ENCODE results near the gene PNRC2. TPM values are rescaled to one million over a fixed set of nuclear protein-coding genes. Genes with fewer than 3 reads are reported as not detected.
"Not testable (repeated sequence)": the region's sequence is repeated elsewhere in the genome, so short reads cannot be mapped to it uniquely, and the experiment has no call there.

PNRC2 gene
- total and polyA plus RNA-seq, 4 donors = 75.3 to 141 (median 94.1) TPM

GRCh38 chr1:23978805-23979204, 19.2 kb downstream of the PNRC2 start:
- Histone ChIP-seq H3K27ac (ENCODE audit: low read depth in 1 of 2, low read length in 2 of 2) (no peak overlapping the region), H3K9me3 (ENCODE audit: control insufficient read depth, low read length) (no peaks in the 10 kb centered on the region), H3K27me3 (ENCODE audit: control insufficient read depth in 1 of 2, insufficient read depth in 2 of 2, low read length in 1 of 2) (no peaks in the 10 kb centered on the region), H3K36me3 (ENCODE audit: control insufficient read depth in 1 of 2, insufficient read depth in 2 of 2, low read length in 1 of 2) (no peaks in the 10 kb centered on the region), H3K4me3 (ENCODE audit: low read length in 2 of 2) (peak overlapping the region; percentile 74 to 77), H3K4me1 (ENCODE audit: control insufficient read depth in 1 of 2, insufficient read depth in 2 of 2, low read length in 2 of 2) (peaks cover 5% of the 10 kb centered on the region in 2 donors)
- WGBS, 2 donors = 0 to 3% methylated on average over 4 of the region's 4 CpGs
- no peak for ATAC-seq (ENCODE audit: low FRiP score)
- DNase-seq = no peak
- intact Hi-C loops (cut with DNase I) = no loop called here

GRCh38 chr1:23979387-23979880, 19.8 kb downstream of the PNRC2 start:
- no peak for ATAC-seq (ENCODE audit: low FRiP score)
- Histone ChIP-seq H3K27me3 (ENCODE audit: control insufficient read depth in 1 of 2, insufficient read depth in 2 of 2, low read length in 1 of 2) (no peaks in the 10 kb centered on the region), H3K36me3 (ENCODE audit: control insufficient read depth in 1 of 2, insufficient read depth in 2 of 2, low read length in 1 of 2) (no peaks in the 10 kb centered on the region), H3K4me3 (ENCODE audit: low read length in 2 of 2) (peak overlapping the region; percentile 14 to 77), H3K4me1 (ENCODE audit: control insufficient read depth in 1 of 2, insufficient read depth in 2 of 2, low read length in 2 of 2) (peaks cover 5% of the 10 kb centered on the region in 2 donors), H3K27ac (ENCODE audit: low read depth in 1 of 2, low read length in 2 of 2) (peak overlapping the region; percentile 6 to 62), H3K9me3 (ENCODE audit: control insufficient read depth, low read length) (no peaks in the 10 kb centered on the region)
- peak in 1 of 2 donors; percentile 74 for DNase-seq
- WGBS, 2 donors = 0 to 1% methylated on average over 13 of the region's 13 CpGs
- intact Hi-C loops (cut with DNase I) = no loop called here

GRCh38 chr1:23979881-23980727, 20.5 kb downstream of the PNRC2 start, which contains the start of gene SRSF10:
Gene SRSF10, minus strand, starts transcription at chr1:23980327. Its CDS starts 72 bp downstream, at chr1:23980255.
- peak; percentile 100 for ATAC-seq (ENCODE audit: low FRiP score)

GRCh38 chr1:23980728-23981070, 21.1 kb downstream of the PNRC2 start:
- Histone ChIP-seq H3K4me3 (ENCODE audit: low read length in 2 of 2) (no peak overlapping the region), H3K27ac (ENCODE audit: low read depth in 1 of 2, low read length in 2 of 2) (peak overlapping the region in 1 of 2 donors; percentile 89), H3K4me1 (ENCODE audit: control insufficient read depth in 1 of 2, insufficient read depth in 2 of 2, low read length in 2 of 2) (peaks cover 5 to 7% of the 10 kb centered on the region in 2 donors), H3K9me3 (ENCODE audit: control insufficient read depth, low read length) (no peaks in the 10 kb centered on the region), H3K36me3 (ENCODE audit: control insufficient read depth in 1 of 2, insufficient read depth in 2 of 2, low read length in 1 of 2) (no peaks in the 10 kb centered on the region), H3K27me3 (ENCODE audit: control insufficient read depth in 1 of 2, insufficient read depth in 2 of 2, low read length in 1 of 2) (no peaks in the 10 kb centered on the region)
- ATAC-seq (ENCODE audit: low FRiP score) = no peak
- WGBS, 2 donors = 32 to 33% methylated on average over 6 of the region's 6 CpGs
- DNase-seq = no peak
- intact Hi-C loops (cut with DNase I) = loop anchor here (1.0 to 5.0 kb wide), 3 partner anchors 21 to 42 kb away; partner anchors contain the start of gene PNRC2 (in 1 of the 2)

More at GRCh38 chr1:23979881-23980727, 20.5 kb downstream of the PNRC2 start, which contains the start of gene SRSF10:
- DNase-seq = peak; percentile 99
- no peaks in the 10 kb centered on the region for H3K27me3 ChIP-seq (ENCODE audit: control insufficient read depth in 1 of 2, insufficient read depth in 2 of 2, low read length in 1 of 2)
- WGBS, 2 donors = 0% methylated on average over 76 to 84 of the region's 84 CpGs
- H3K36me3 ChIP-seq (ENCODE audit: control insufficient read depth in 1 of 2, insufficient read depth in 2 of 2, low read length in 1 of 2) = no peaks in the 10 kb centered on the region
- no peaks in the 10 kb centered on the region for H3K9me3 ChIP-seq (ENCODE audit: control insufficient read depth, low read length)
- H3K4me1 ChIP-seq (ENCODE audit: control insufficient read depth in 1 of 2, insufficient read depth in 2 of 2, low read length in 2 of 2) = peaks cover 5 to 7% of the 10 kb centered on the region in 2 donors
- peak within 1 kb of the TSS; percentile 6 to 89 for H3K27ac ChIP-seq (ENCODE audit: low read depth in 1 of 2, low read length in 2 of 2)
- H3K4me3 ChIP-seq (ENCODE audit: low read length in 2 of 2) = peak within 1 kb of the TSS; percentile 14 to 77
- intact Hi-C loops (cut with DNase I) = loop anchor here (1.0 to 5.0 kb wide), 3 partner anchors 21 to 42 kb away; partner anchors contain the start of gene PNRC2 (in 1 of the 2)

GRCh38 chr1:23984417-23985186, 25.0 kb downstream of the PNRC2 start:
- no peak for DNase-seq
- Histone ChIP-seq H3K4me1 (ENCODE audit: control insufficient read depth in 1 of 2, insufficient read depth in 2 of 2, low read length in 2 of 2) (peaks cover 0 to 3% of the 10 kb centered on the region in 2 donors), H3K27me3 (ENCODE audit: control insufficient read depth in 1 of 2, insufficient read depth in 2 of 2, low read length in 1 of 2) (no peaks in the 10 kb centered on the region), H3K27ac (ENCODE audit: low read depth in 1 of 2, low read length in 2 of 2) (peak overlapping the region; percentile 72 to 85), H3K36me3 (ENCODE audit: control insufficient read depth in 1 of 2, insufficient read depth in 2 of 2, low read length in 1 of 2) (no peaks in the 10 kb centered on the region), H3K4me3 (ENCODE audit: low read length in 2 of 2) (no peak overlapping the region), H3K9me3 (ENCODE audit: control insufficient read depth, low read length) (no peaks in the 10 kb centered on the region)
- intact Hi-C loops (cut with DNase I) = loop anchor here (5.0 kb wide), 2 partner anchors 33 to 38 kb away; no protein-coding TSS in a partner anchor
- 47 to 51% methylated on average over 5 of the region's 5 CpGs for WGBS, 2 donors
- no peak for ATAC-seq (ENCODE audit: low FRiP score)

GRCh38 chr1:23987038-23987437, 27.4 kb downstream of the PNRC2 start:
- intact Hi-C loops (cut with DNase I); H3K4me1 ChIP-seq (ENCODE audit: control insufficient read depth in 1 of 2, insufficient read depth in 2 of 2, low read length in 2 of 2); ATAC-seq (ENCODE audit: low FRiP score); DNase-seq; H3K27me3 ChIP-seq (ENCODE audit: control insufficient read depth in 1 of 2, insufficient read depth in 2 of 2, low read length in 1 of 2); H3K4me3 ChIP-seq (ENCODE audit: low read length in 2 of 2); H3K9me3 ChIP-seq (ENCODE audit: control insufficient read depth, low read length); H3K36me3 ChIP-seq (ENCODE audit: control insufficient read depth in 1 of 2, insufficient read depth in 2 of 2, low read length in 1 of 2); H3K27ac ChIP-seq (ENCODE audit: low read depth in 1 of 2, low read length in 2 of 2): not testable (repeated sequence)
- WGBS, 2 donors = 96% methylated on average over 21 to 23 of the region's 23 CpGs

GRCh38 chr1:23989263-23989662, 29.6 kb downstream of the PNRC2 start:
- DNase-seq (no peak), ATAC-seq (ENCODE audit: low FRiP score) (no peak)
- H3K9me3 ChIP-seq (ENCODE audit: control insufficient read depth, low read length) = no peaks in the 10 kb centered on the region
- 70 to 76% methylated on average over 3 of the region's 3 CpGs for WGBS, 2 donors
- H3K27me3 ChIP-seq (ENCODE audit: control insufficient read depth in 1 of 2, insufficient read depth in 2 of 2, low read length in 1 of 2) = no peaks in the 10 kb centered on the region
- no peak overlapping the region for H3K27ac ChIP-seq (ENCODE audit: low read depth in 1 of 2, low read length in 2 of 2)
- no peak overlapping the region for H3K4me3 ChIP-seq (ENCODE audit: low read length in 2 of 2)
- intact Hi-C loops (cut with DNase I) = no loop called here
- no peaks in the 10 kb centered on the region for H3K36me3 ChIP-seq (ENCODE audit: control insufficient read depth in 1 of 2, insufficient read depth in 2 of 2, low read length in 1 of 2)
- peaks cover 0 to 3% of the 10 kb centered on the region in 2 donors for H3K4me1 ChIP-seq (ENCODE audit: control insufficient read depth in 1 of 2, insufficient read depth in 2 of 2, low read length in 2 of 2)

- H3K9me3 ChIP-seq (ENCODE audit: control insufficient read depth, low read length); H3K27ac ChIP-seq (ENCODE audit: low read depth in 1 of 2, low read length in 2 of 2); DNase-seq; H3K36me3 ChIP-seq (ENCODE audit: control insufficient read depth in 1 of 2, insufficient read depth in 2 of 2, low read length in 1 of 2); intact Hi-C loops (cut with DNase I); H3K27me3 ChIP-seq (ENCODE audit: control insufficient read depth in 1 of 2, insufficient read depth in 2 of 2, low read length in 1 of 2); H3K4me1 ChIP-seq (ENCODE audit: control insufficient read depth in 1 of 2, insufficient read depth in 2 of 2, low read length in 2 of 2); ATAC-seq (ENCODE audit: low FRiP score); H3K4me3 ChIP-seq (ENCODE audit: low read length in 2 of 2): not testable (repeated sequence)
- WGBS, 2 donors = 87 to 88% methylated on average over 13 of the region's 13 CpGs
Observed at GRCh38 chr1:23992011-23992410, 32.4 kb downstream of the PNRC2 start.

Data from aorta (tissue), 5 donors.